Cardiac ventricle fibroblast (primary cell): ENCODE measurements around the gene TEAD2. TPM values are rescaled to one million over a fixed set of nuclear protein-coding genes. Genes with fewer than 3 reads are reported as not detected.

Experiments used
- total RNA-seq: library from RNA; depleted of rRNA; stranded (reverse); fragments of >200 nt; gene quantifications from 2 replicates; pipeline ENCODE4 v1.2.3, GENCODE V29; 2015

The TEAD2 gene
- 15.7 and 18.6 TPM in 2 replicates for total RNA-seq

DNA sequence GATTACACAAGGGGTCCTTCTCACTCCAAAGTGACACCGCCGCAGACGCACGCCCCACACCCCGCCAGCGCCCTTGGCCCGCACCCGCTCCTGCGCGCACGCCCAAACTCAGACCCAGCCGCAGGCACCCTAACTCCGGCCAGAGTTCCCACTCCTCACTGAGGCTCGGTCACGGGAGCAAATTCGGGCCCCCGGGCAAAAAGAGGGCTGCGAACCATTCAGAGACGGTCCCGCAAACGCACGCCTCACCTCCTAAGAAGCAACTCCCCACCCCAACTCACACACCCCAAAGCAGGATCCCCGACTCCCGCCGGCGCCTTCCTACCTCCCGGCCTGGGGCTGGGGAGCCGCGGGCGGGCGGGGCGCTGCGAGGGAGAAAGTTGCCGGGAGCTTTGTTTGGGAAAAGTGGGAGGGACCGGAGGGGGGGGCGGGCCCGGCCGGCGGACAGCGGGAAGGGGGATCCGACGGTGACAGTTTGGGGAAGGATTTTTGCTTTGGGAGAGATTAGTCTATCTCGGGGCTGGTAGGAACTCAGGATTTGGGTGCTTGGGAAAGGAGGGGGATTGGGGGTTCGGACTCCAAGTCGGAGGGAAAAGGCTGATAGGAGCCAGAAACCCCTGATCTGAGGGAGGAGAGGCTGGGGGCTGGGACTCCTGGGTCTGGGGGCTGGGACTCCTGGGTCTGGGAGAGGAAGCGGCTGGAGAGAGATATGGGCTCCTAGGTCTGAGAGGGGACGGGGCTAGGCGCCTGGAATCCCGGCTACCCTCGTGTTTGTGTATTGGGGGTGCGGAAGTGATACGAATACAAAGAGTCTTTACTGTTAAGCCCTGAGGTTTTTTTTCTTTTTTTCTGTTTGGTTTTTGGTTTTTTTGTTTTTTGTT, at the start of gene TEAD2:
Gene TEAD2, minus strand, starts transcription at position 369 of the 881 bp plus-strand sequence. CDS start 2,341 bp downstream, outside the sequence.

GRCh38 chr19:49387936-49388372, 25.7 kb upstream of the TEAD2 start, which contains the start of gene KASH5:
KASH5 (plus strand) TSS chr19:49388249; CDS start chr19:49390884, 2,635 bp downstream.

DNA sequence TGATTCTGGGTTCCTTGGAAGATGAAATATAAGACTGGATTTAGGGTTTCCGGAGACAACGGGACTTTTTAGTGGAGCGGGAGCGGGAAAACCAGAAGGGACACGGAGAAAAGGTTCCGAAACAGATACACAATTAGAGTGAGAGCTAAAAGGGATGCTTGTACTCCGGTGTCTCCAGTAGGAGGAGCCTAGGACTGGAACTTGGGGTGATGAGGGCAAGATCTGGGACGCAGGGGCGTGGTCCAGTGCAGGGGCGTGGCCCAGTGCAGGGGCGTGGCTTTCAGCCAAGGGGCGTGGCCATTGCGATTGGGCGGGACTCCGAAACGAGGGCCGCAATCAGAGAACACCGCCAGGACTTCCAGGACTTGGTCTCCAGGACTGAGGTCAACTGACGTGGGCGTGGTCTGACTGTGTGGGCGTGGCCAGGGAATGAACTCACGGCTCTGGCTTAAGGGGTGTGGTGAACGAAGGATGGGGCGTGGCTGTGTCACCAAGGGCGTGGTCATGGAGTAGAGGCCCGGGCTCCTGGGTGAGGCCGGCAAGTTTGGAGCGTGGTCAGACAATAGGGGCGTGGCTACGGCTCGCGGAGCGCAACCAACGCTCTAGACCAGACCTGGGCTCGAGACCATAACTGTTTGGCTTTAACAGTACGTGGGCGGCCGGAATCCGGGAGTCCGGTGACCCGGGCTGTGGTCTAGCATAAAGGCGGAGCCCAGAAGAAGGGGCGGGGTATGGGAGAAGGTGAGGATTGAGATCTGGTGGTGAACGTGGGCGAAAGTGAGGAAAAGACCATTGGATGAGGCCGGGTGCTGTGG, 1.3 kb upstream of the TEAD2 start, which contains the start of gene DKKL1:
Gene DKKL1, plus strand, starts transcription at position 610 of the 815 bp plus-strand sequence. Its CDS starts 122 bp downstream, at position 732.

DNA sequence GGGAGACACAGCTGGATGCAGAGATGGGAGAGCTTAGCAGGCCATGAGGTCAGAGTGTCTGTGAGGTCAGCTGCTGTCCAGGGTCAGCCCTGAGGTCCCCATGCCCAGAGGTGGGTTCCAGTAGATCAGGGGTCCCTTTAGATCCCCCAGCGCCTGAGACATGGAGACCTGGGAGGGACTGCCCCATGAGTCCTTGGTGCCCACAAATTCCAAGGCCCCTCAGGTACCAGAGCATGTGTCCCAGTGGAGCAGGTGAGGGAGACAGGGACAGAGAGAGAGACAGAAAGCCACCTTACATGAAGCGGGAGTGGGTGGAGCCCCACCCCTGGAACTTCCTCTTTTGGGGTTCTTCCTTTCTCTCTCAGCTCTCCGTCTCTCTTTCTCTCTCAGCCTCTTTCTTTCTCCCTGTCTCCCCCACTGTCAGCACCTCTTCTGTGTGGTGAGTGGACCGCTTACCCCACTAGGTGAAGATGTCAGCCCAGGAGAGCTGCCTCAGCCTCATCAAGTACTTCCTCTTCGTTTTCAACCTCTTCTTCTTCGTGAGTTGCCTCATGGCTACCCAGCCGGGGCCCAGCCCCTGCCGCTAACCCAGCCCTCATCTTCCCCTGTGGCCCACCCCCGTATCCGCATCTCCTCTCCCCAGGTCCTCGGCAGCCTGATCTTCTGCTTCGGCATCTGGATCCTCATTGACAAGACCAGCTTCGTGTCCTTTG, 27.0 kb downstream of the TEAD2 start, which contains the start of gene CD37:
Gene CD37, plus strand, starts transcription at position 336 of the 713 bp plus-strand sequence. Its CDS starts 135 bp downstream, at position 471.

DNA sequence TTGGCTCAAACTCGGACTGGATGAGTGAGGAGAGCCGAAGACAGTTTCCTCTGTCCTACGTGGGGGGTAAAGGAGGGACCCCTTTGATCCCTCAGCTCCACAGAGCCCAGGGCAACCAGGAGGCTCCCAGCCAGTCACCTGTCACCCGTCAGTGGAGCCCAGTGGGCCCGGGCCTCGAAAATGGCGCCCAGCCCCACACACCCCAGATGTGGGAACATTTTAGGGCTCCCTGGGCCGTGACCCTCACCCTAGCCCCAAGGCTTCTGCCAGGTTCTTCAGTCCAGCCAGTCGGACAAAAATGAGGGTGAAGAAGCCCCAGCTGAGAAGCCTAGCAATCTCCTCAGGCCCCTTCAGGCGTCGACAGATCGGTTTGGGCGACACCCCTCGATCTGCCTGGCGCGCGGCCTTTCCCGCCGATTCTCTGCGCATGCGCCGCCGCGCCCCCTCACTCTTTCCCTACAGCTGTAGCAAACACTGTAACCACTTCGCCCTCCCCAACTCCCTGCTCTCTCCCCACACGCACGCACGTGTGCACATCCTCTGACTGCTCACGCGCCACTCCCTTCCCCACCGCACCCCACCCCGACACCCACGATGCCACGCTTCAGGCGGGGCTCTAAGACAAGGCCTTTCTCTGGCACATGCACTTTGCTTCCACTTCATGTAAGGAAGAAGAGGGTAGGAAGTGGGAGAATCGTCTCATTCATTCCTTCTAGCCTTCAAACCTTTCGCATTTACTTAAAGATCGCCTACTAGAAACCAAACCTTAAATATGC, 37.2 kb downstream of the TEAD2 start, which contains the start of gene SLC6A16:
Gene SLC6A16, minus strand, starts transcription at position 391 of the 776 bp plus-strand sequence. CDS start 13,844 bp downstream, outside the sequence.

Other genes starting within 250 kb of the TEAD2 start
- 5.1 and 7.6 TPM in 2 replicates for gene LIN7B, start 248.0 kb downstream of the TEAD2 start, total RNA-seq
- 0.25 and 2.7 TPM in 2 replicates for gene C19orf73, start 243.3 kb downstream of the TEAD2 start, total RNA-seq
- gene PPFIA3, start 242.9 kb downstream of the TEAD2 start, total RNA-seq, result 1.9 and 3.9 TPM in 2 replicates
- not detected in 2 replicates for gene HRC, start 207.0 kb downstream of the TEAD2 start, total RNA-seq
- gene TRPM4, start 204.6 kb downstream of the TEAD2 start, total RNA-seq, result 11.8 and 14.5 TPM in 2 replicates
- 0.19 TPM in 1 of 2 replicates, not detected in the other for gene SLC6A16, start 37.2 kb downstream of the TEAD2 start, total RNA-seq
- not detected in 2 replicates for gene CD37, start 27.0 kb downstream of the TEAD2 start, total RNA-seq
- gene DKKL1, start 1.5 kb upstream of the TEAD2 start, total RNA-seq, result 0.50 TPM in 1 of 2 replicates, not detected in the other
- not detected in 2 replicates for gene KASH5, start 25.8 kb upstream of the TEAD2 start, total RNA-seq
- gene PTH2, start 61.0 kb upstream of the TEAD2 start, total RNA-seq, result not detected in 2 replicates
- not detected in 2 replicates for gene GFY, start 63.0 kb upstream of the TEAD2 start, total RNA-seq
- not detected in 2 replicates for gene SLC17A7, start 79.1 kb upstream of the TEAD2 start, total RNA-seq
- gene PIH1D1, start 89.4 kb upstream of the TEAD2 start, total RNA-seq, result 53.4 and 57.2 TPM in 2 replicates
- gene ALDH16A1, start 90.8 kb upstream of the TEAD2 start, total RNA-seq, result 36.9 and 95.8 TPM in 2 replicates
- 3.9 and 8.8 TPM in 2 replicates for gene FLT3LG, start 111.8 kb upstream of the TEAD2 start, total RNA-seq
- gene RPL13A, start 125.2 kb upstream of the TEAD2 start, total RNA-seq, result 2,736 and 3,240 TPM in 2 replicates
- 5,849 and 6,378 TPM in 2 replicates for gene RPS11, start 134.0 kb upstream of the TEAD2 start, total RNA-seq
- gene FCGRT, start 150.2 kb upstream of the TEAD2 start, total RNA-seq, result 141 and 188 TPM in 2 replicates
- gene RCN3, start 165.6 kb upstream of the TEAD2 start, total RNA-seq, result 300 and 343 TPM in 2 replicates
- gene NOSIP, start 218.1 kb upstream of the TEAD2 start, total RNA-seq, result 48.8 and 54.8 TPM in 2 replicates
- gene PRRG2, start 218.9 kb upstream of the TEAD2 start, total RNA-seq, result 0.29 and 3.6 TPM in 2 replicates
- gene PRR12, start 228.8 kb upstream of the TEAD2 start, total RNA-seq, result 11.5 and 12.4 TPM in 2 replicates